A549 (cell line): ENCODE results near the gene HPF1. TPM values are rescaled to one million over a fixed set of nuclear protein-coding genes. Genes with fewer than 3 reads are reported as not detected.

Experiments used
- ATAC-seq, 2 experiments: fragments of 200-7000 bp in 1 of 2; fragments of >200 bp in 1 of 2; cut with Nextera tagmentation in 1 of 2; cut with Tn5 transposase in 1 of 2; 3 replicates each; pipeline versions ENCODE4 v1.8.0 to v1.9.1; 2018 to 2020; ENCODE audit warnings: mild to moderate bottlenecking in 1 of 2, moderate library complexity in 1 of 2
- CTCF ChIA-PET: fragments of 300-600 bp; sonication (Branson Sonifier 250); formaldehyde crosslinking; extraction: SDS; loops from one replicate; lab custom pipeline; 2021; ENCODE audit warnings: antibody characterized with exemption, inconsistent platforms; lab: Yijun Ruan, JAX
- POLR2A ChIA-PET: fragments of 350-600 bp; formaldehyde crosslinking; extraction: SDS; loops from one replicate; lab custom pipeline; 2021; ENCODE audit warnings: antibody characterized with exemption, inconsistent platforms; lab: Yijun Ruan, JAX
- DNase-seq, 2 experiments: peaks; one replicate each; pipeline versions ENCODE4 v3.0.0 to v3.0.0-alpha.2; 2011 to 2016; ENCODE audit warnings: low read depth in 1 of 2, low spot score in 1 of 2
- FAIRE-seq: peaks from 2 replicates; lab custom pipeline; 2011; peaks lifted over from hg19 to GRCh38; lab: Jason Lieb, UNC
- H3K27ac ChIP-seq, 2 experiments: fragments of >200 bp; sonication (Bioruptor Twin); formaldehyde crosslinking; 3 replicates each; pipeline ENCODE4 v1.5.1; 2016 to 2017
- H3K4me1 ChIP-seq: fragments of >200 bp; sonication (Bioruptor Twin); formaldehyde crosslinking; 3 replicates; pipeline ENCODE4 v1.6.1; 2016
- H3K4me2 ChIP-seq: fragments of >200 bp; sonication (Bioruptor Twin); formaldehyde crosslinking; 3 replicates; pipeline ENCODE4 v1.6.1; 2016
- H3K4me3 ChIP-seq: fragments of >200 bp; sonication (Bioruptor Twin); formaldehyde crosslinking; 3 replicates; pipeline ENCODE4 v1.5.1; 2016
- H3K9me3 ChIP-seq: fragments of >200 bp; sonication (Bioruptor Twin); formaldehyde crosslinking; 3 replicates; pipeline ENCODE4 v1.6.1; 2016
- CBX8 ChIP-seq: fragments of 200-600 bp; sonication (generic); IDR thresholded peaks from 2 replicates; pipeline ENCODE4 v1.6.1; 2016
- CEBPB ChIP-seq, 2 experiments: fragments of >200 bp in 1 of 2; sonication (Bioruptor Twin) in 1 of 2; formaldehyde crosslinking in 1 of 2; IDR thresholded peaks; 2 replicates each; pipeline ENCODE4 v1.6.1; 2012 to 2016
- EHMT2 ChIP-seq: fragments of 200-600 bp; sonication (generic); IDR thresholded peaks from 2 replicates; pipeline ENCODE4 v1.6.1; 2016; ENCODE audit warnings: antibody characterized with exemption, low read depth, mild to moderate bottlenecking, moderate library complexity
- FOSL2 ChIP-seq, 2 experiments: fragments of 450-650 bp in 1 of 2; fragments of >200 bp in 1 of 2; sonication (Bioruptor Twin) in 1 of 2; formaldehyde crosslinking; IDR thresholded peaks; 2 replicates each; pipeline versions ENCODE4 v1.5.0 to v1.6.1; 2016 to 2020; ENCODE audit warnings: mild to moderate bottlenecking in 1 of 2, moderate library complexity in 1 of 2
- HDAC2 ChIP-seq: fragments of 200-600 bp; sonication (generic); IDR thresholded peaks from 2 replicates; pipeline ENCODE4 v1.6.1; 2016
- MAFK ChIP-seq: fragments of 450-650 bp; IDR thresholded peaks from 2 replicates; pipeline ENCODE4 v1.6.1; 2014; ENCODE audit not compliant: partially characterized antibody
- NPAS2 ChIP-seq: fragments of 250-450 bp; sonication (Bioruptor Pico); IDR thresholded peaks from 2 replicates; pipeline ENCODE4 v1.8.0; 2022; ENCODE audit warnings: mild to moderate bottlenecking, moderate library complexity, borderline replicate concordance
- RAD21 ChIP-seq, 2 experiments: fragments of >200 bp in 1 of 2; sonication (Bioruptor Twin) in 1 of 2; formaldehyde crosslinking in 1 of 2; IDR thresholded peaks in 1 of 2; conservative IDR thresholded peaks in 1 of 2; 2 replicates in 1 of 2; 3 replicates in 1 of 2; pipeline ENCODE4 v1.6.1; 2012 to 2018; ENCODE audit warnings: inconsistent platforms in 1 of 2
- RARB ChIP-seq: fragments of 250-450 bp; sonication (Bioruptor Pico); IDR thresholded peaks from 2 replicates; pipeline ENCODE4 v1.8.0; 2021; ENCODE audit warnings: mild to moderate bottlenecking, moderate library complexity
- SMC3 ChIP-seq: fragments of >200 bp; sonication (Bioruptor Twin); formaldehyde crosslinking; IDR thresholded peaks from 3 replicates; pipeline ENCODE4 v1.6.1; 2018; ENCODE audit warnings: inconsistent platforms
- TP53 ChIP-seq: fragments of 250-450 bp; sonication (Bioruptor Pico); IDR thresholded peaks from 2 replicates; pipeline ENCODE4 v1.5.0; 2021; ENCODE audit warnings: mild to moderate bottlenecking, moderate library complexity
- WGBS: methylation state at CpG from one replicate; pipeline ENCODE4 v1.1.6; 2017; ENCODE audit errors: missing lambda C conversion rate; 5-methylcytosine and 5-hydroxymethylcytosine counted together
- polyA plus RNA-seq, 4 experiments: library from polyadenylated mRNA; depleted of rRNA in 3 of 4; stranded (reverse); fragments of >200 nt; fragmentation: RNase III in 1 of 4; extraction: RNeasy Plus Mini Kit Qiagen cat#74134 plus additional on column Dnase treatment in 1 of 4; gene quantifications; 2 replicates in 3 of 4; 3 replicates in 1 of 4; pipeline ENCODE4 v1.2.3, GENCODE V29; 2011 to 2017
- TF ChIP-seq, protein P1 (sequence below): IDR thresholded peaks from 2 replicates; pipeline ENCODE4 v1.6.1; 2012
- TF ChIP-seq, protein P2 (sequence below): IDR thresholded peaks from 2 replicates; pipeline ENCODE4 v1.6.1; 2012
- TF ChIP-seq, protein P3 (sequence below): fragments of >200 bp; sonication (Bioruptor Twin); formaldehyde crosslinking; IDR thresholded peaks from 3 replicates; pipeline ENCODE4 v1.5.1; 2016

Gene HPF1
- polyA plus RNA-seq, 2 of the 4 experiments (the other 2 are of a cell fraction) = 23.4 to 33.7 TPM

DNA sequence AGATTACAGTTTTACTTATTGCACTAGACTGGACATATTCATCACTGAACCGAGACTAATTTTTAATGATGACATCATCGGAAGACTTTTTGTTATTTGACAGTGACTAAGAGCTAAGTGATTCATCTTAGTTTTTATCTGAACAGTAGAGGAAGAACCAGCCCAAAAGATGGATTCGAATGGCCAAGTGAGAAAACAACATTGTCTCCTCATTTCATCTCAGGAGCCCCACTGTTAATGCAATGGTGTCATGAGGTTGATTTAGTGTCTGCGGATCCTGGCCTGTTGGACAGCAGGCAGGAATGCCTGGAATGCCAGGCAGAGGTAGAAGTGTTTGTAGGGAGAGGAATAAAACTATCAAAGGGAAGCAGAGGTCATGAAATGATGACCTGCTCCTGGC, 37.8 kb upstream of the HPF1 start:
- FAIRE-seq (no peak), ATAC-seq (no peak), DNase-seq (no peak)
- no peak overlapping the region for H3K4me3 ChIP-seq
- CTCF ChIA-PET = interaction anchor here (0.7 to 1.5 kb wide), 3 partner anchors 67 to 253 kb away, joined by 3 to 5 read pairs (median 3); partner anchors contain the start of gene NEK1
- H3K9me3 ChIP-seq = no peaks in the 10 kb centered on the region
- H3K4me1 ChIP-seq = peaks cover 15% of the 10 kb centered on the region
- WGBS = 11% methylated on average over 4 of the region's 4 CpGs
- peak overlapping the region; percentile 32; the same call in 1 of the 3 replicates for H3K4me2 ChIP-seq
- TF ChIP-seq FOSL2 (IDR thresholded peaks at IDR 0.05) = no peak
- TF ChIP-seq FOSL2 (CRISPR knock-in tag; IDR thresholded peaks at IDR 0.05) = 0 out of 2 replicates have a peak, but pooled peaks have one; percentile 25
- no peak for TF ChIP-seq HDAC2
- POLR2A ChIA-PET = no interaction called here
- no peak overlapping the region for H3K27ac ChIP-seq

DNA sequence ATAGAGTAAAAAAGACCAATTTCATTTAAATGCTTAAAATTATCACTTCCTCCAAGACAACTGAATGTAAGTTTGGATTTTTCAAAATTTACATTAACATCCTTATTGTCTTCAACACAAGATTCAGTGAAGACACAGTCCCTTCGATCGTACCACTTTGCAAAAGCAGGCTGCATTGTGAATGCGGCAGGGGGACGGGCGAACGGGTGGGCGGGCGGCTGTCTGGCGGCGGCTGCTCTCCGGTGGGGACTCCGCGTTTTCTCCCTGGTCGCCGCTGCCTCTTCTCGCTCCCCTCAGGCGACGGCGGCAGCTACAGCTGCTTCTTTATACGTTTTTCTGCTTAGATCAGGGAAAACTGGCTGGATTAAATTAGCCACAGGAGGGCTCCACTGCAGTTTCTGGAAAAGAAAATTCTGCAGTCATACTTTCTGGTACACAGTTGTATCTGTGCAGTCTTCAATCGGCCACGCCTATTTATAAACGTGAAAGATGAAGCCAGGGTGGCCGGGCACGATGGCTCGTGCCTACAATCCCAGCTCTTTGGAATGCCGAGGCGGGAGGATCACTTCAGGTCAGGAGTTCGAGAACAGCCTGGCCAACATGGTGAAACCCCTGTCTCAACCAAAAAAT, 33.9 kb upstream of the HPF1 start:
- H3K4me3 ChIP-seq = peak overlapping the region; percentile 41
- no peaks in the 10 kb centered on the region for H3K9me3 ChIP-seq
- POLR2A ChIA-PET = interaction anchor here (0.9 to 1.6 kb wide), 2 partner anchors 132 to 235 kb away, joined by 3 to 5 read pairs; partner anchors contain the start of gene MFAP3L
- WGBS = under 1% methylated on average over 23 of the region's 29 CpGs
- CTCF ChIA-PET = interaction anchor here (0.6 to 2.3 kb wide), 11 partner anchors 12 to 296 kb away, joined by 3 to 13 read pairs (median 3); partner anchors contain the start of genes CLCN3 and NEK1
- peak; percentile 37 to 69 for DNase-seq
- no peak for FAIRE-seq
- peak; percentile 86 to 92 for ATAC-seq
- peak overlapping the region; percentile 57 to 86; a peak in 5 of 6 replicates for H3K27ac ChIP-seq
- TF ChIP-seq NPAS2 (CRISPR knock-in tag) (no peak), HDAC2 (no peak), MAFK (peak; percentile 90), RARB (CRISPR knock-in tag) (no peak), RAD21 (conservative IDR thresholded peaks at IDR 0.05 in 1 of 2, IDR thresholded peaks at IDR 0.05 in 1 of 2) (peak; percentile 43 to 56; a peak in 4 of 5 replicates), TP53 (CRISPR knock-in tag) (no peak), SMC3 (peak; percentile 64)
- TF ChIP-seq, protein P1, sequence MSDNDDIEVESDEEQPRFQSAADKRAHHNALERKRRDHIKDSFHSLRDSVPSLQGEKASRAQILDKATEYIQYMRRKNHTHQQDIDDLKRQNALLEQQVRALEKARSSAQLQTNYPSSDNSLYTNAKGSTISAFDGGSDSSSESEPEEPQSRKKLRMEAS = peak; percentile 25; the same call in 1 of the 2 replicates
- TF ChIP-seq, protein P2, sequence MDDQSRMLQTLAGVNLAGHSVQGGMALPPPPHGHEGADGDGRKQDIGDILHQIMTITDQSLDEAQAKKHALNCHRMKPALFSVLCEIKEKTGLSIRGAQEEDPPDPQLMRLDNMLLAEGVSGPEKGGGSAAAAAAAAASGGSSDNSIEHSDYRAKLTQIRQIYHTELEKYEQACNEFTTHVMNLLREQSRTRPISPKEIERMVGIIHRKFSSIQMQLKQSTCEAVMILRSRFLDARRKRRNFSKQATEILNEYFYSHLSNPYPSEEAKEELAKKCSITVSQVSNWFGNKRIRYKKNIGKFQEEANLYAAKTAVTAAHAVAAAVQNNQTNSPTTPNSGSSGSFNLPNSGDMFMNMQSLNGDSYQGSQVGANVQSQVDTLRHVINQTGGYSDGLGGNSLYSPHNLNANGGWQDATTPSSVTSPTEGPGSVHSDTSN = no peak
- TF ChIP-seq, protein P3, sequence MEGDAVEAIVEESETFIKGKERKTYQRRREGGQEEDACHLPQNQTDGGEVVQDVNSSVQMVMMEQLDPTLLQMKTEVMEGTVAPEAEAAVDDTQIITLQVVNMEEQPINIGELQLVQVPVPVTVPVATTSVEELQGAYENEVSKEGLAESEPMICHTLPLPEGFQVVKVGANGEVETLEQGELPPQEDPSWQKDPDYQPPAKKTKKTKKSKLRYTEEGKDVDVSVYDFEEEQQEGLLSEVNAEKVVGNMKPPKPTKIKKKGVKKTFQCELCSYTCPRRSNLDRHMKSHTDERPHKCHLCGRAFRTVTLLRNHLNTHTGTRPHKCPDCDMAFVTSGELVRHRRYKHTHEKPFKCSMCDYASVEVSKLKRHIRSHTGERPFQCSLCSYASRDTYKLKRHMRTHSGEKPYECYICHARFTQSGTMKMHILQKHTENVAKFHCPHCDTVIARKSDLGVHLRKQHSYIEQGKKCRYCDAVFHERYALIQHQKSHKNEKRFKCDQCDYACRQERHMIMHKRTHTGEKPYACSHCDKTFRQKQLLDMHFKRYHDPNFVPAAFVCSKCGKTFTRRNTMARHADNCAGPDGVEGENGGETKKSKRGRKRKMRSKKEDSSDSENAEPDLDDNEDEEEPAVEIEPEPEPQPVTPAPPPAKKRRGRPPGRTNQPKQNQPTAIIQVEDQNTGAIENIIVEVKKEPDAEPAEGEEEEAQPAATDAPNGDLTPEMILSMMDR = peak; percentile 58
- TF ChIP-seq, all 56 proteins: peak for 5
- peak overlapping the region; percentile 75 for H3K4me2 ChIP-seq
- peaks cover 19% of the 10 kb centered on the region for H3K4me1 ChIP-seq

DNA sequence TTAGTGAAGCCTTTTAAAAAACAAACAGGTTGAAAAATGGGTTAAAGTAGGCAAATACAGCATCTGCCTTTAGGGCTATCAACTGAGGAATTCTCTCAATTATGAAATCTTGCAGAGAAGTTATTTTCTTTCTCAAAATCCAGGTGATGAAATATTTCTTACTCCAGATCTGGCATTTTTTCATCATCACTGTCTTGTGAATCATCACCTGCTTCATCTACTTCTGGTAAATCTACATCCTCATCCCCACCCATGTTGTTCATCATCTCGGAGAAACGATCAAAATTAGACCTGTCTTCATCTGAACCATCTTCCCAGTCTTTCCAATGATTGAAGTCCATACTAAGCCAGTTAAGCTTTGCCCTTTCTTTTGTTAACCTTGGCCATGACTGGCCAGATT, 33.3 kb upstream of the HPF1 start:
- 5% methylated on average over 2 of the region's 2 CpGs for WGBS
- no peak for FAIRE-seq
- Histone ChIP-seq H3K4me1 (peaks cover 19% of the 10 kb centered on the region), H3K9me3 (no peaks in the 10 kb centered on the region), H3K27ac (peak overlapping the region; percentile 57 to 86; a peak in 4 of 6 replicates), H3K4me2 (peak overlapping the region; percentile 75), H3K4me3 (peak overlapping the region; percentile 41)
- ATAC-seq = peak; percentile 13 to 65; a peak in 4 of 6 replicates
- POLR2A ChIA-PET = interaction anchor here (0.9 to 1.6 kb wide), 2 partner anchors 132 to 236 kb away, joined by 3 to 5 read pairs; partner anchors contain the start of gene MFAP3L
- CTCF ChIA-PET = interaction anchor here (0.6 to 2.3 kb wide), 6 partner anchors 13 to 258 kb away, joined by 3 to 13 read pairs (median 6); partner anchors contain the start of gene NEK1
- DNase-seq = peak in 1 of 2 experiments; percentile 8
- TF ChIP-seq CEBPB (IDR thresholded peaks at IDR 0.05) (0 out of 4 replicates have a peak, but pooled peaks of 1 of the 2 experiments have one; percentile 39), CBX8 (0 out of 2 replicates have a peak, but pooled peaks have one; percentile 37), EHMT2 (no peak)
